ENCODE results near the gene ZNF598.

GRCh38 chr16:1982991-1983543, 26.6 kb downstream of the ZNF598 start:
- TF ChIP-seq CTCF (IDR thresholded peaks at IDR 0.05; ENCODE audit: low read depth, low read length, missing input control) (no peak), EGR1 (IDR thresholded peaks at IDR 0.05; ENCODE audit: low read depth in 2 of 2) (no peak), TAF1 (conservative IDR thresholded peaks at IDR 0.05) (no peak), RAD21 (IDR thresholded peaks at IDR 0.05) (no peak), JUND (IDR thresholded peaks at IDR 0.05) (no peak), ATF3 (IDR thresholded peaks at IDR 0.05) (no peak), MAX (IDR thresholded peaks at IDR 0.05) (no peak), NR2F2 (IDR thresholded peaks at IDR 0.05) (no peak), ZBTB33 (IDR thresholded peaks at IDR 0.05) (no peak), FOXA1 (IDR thresholded peaks at IDR 0.05) (no peak), YY1 (IDR thresholded peaks at IDR 0.05) (no peak), GABPA (IDR thresholded peaks at IDR 0.05 in 1 of 2, conservative IDR thresholded peaks at IDR 0.05 in 1 of 2) (no peak), REST (IDR thresholded peaks at IDR 0.05) (no peak)
